ENCODE data around the gene PRKAA2.

PRKAA2 gene

GRCh38 chr1:56726706-56727105, 81.6 kb downstream of the PRKAA2 start:
- DNase-seq, result no peak

GRCh38 chr1:56728964-56729363, 83.8 kb downstream of the PRKAA2 start:
- no peak for DNase-seq

GRCh38 chr1:56745231-56745630, 100.1 kb downstream of the PRKAA2 start:
- no peak for DNase-seq

GRCh38 chr1:56754708-56755479, 109.8 kb downstream of the PRKAA2 start:
- DNase-seq, result no peak

GRCh38 chr1:56755911-56756310, 110.8 kb downstream of the PRKAA2 start:
- no peak for DNase-seq

- peak; percentile 23 for DNase-seq
These were observed 113.0 kb downstream of the PRKAA2 start for GRCh38 chr1:56758135-56758534.

- no peak for DNase-seq
These were observed 113.7 kb downstream of the PRKAA2 start for GRCh38 chr1:56758794-56759193.

Measured in NCI-H2171 treated with DMSO at 0.1 percent for 48 hours (cell line).